Measurements from ENCODE around the gene HCFC2.

DNA sequence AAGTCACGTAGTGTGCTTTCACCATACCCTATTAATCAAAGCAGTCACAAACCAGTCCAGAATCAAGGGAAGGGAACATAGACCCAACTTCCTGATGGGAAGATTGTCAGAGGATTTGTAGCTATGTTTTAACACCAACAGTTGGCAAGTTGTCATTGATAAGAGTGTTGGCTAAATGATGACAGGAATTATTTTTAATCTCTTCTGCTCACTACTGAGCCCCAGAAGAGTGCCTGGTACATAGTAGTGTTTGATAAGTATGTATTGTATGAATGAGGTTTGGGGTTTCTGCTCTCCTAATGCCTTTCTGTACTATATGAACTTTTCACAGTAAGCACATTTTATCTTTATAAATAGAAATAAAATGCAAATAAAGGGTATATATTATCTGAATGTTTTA lies 14.7 kb downstream of the HCFC2 start:
- TF ChIP-seq CTCF (IDR thresholded peaks at IDR 0.05) (no peak), POLR2AphosphoS5 (IDR thresholded peaks at IDR 0.05) (no peak), POLR2A (IDR thresholded peaks at IDR 0.05) (no peak), EP300 (IDR thresholded peaks at IDR 0.05) (no peak)
